Stimulated activated CD4-positive, alpha-beta T cell treated with anti-CD3 and anti-CD28 coated beads, Interleukin-15, amount 100 ng/mL, for 24 hours (primary cell): ENCODE measurements around the gene ASTN2.

Experiments
- DNase-seq: peaks from one replicate; pipeline ENCODE4 v3.0.0-alpha.2; 2020

Gene ASTN2

GRCh38 chr9:116423149-116423548 is 991.7 kb downstream of the ASTN2 start:
- no peak for DNase-seq

- DNase-seq: no peak
These were observed 992.5 kb downstream of the ASTN2 start for GRCh38 chr9:116422119-116422979.

GRCh38 chr9:116420993-116421538 is 993.8 kb downstream of the ASTN2 start:
- DNase-seq: no peak

- DNase-seq: no peak
These were observed 995.7 kb downstream of the ASTN2 start for GRCh38 chr9:116419181-116419580.

DNA sequence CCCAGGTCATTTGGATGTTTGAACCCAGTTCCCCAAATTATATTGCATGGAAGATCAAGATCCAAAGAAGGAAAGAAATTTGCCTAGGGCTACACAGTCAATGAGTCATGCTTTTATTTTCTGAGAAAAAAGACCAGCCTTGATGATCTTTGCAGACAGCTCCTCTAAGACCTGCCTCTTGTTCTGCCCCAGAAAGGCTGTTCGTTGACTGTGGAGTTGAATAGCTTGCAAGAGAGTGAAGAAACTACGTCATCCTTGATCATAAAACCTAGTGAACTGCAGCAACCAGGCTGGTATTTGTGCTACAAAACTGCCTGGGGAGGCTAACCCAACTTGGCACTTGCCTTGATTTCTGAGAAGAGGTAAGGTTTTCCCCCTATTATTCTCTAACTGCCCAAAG is 997.4 kb downstream of the ASTN2 start:
- no peak for DNase-seq

- no peak for DNase-seq
These were observed 998.4 kb downstream of the ASTN2 start for GRCh38 chr9:116416421-116416820.

DNA sequence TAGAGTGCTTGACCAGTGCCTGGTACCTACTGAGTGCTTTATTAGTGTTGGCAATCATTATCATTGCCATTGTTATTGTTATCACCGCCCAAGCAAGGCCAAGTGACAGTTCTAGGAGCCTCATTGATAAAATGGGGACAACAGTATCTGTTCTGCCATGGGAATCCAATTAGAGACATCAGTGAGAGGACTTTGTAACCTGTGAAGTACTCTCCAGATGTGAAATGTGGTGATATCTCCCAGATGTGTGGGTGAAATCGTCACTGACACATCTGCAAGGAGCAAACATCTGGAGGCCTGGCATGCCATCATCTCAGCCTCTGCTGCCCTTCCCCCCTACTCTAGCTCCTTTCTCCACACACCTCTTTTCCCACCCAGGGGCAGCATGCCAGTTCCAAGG is 1000.5 kb downstream of the ASTN2 start:
- no peak for DNase-seq

GRCh38 chr9:116411506-116411905 is 1003.4 kb downstream of the ASTN2 start:
- no peak for DNase-seq

- no peak for DNase-seq
These were observed 1005.2 kb downstream of the ASTN2 start for GRCh38 chr9:116409638-116410037.

GRCh38 chr9:116409129-116409528 is 1005.7 kb downstream of the ASTN2 start:
- no peak for DNase-seq

DNA sequence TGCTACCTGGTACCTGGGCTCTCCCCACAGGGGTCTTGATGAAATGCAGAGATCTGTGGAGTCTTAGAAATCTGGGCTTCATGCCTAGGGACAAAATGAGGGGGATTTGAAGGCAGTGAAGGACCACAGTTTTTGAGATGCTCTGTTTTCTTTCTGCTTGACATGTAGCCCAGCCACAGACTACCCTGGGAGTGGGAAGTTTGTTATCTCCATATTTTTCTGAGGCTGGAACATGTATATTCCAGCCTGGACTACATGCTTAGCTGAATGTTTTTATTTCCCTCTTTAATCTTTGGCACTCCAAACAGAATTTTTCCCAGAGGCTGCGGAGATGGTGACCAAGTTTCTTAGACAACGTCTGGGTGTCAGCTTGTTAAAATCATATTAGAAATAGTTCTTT is 1008.4 kb downstream of the ASTN2 start:
- DNase-seq: no peak

GRCh38 chr9:116405321-116405720 is 1009.5 kb downstream of the ASTN2 start:
- DNase-seq: no peak

GRCh38 chr9:116404228-116404627 is 1010.6 kb downstream of the ASTN2 start:
- no peak for DNase-seq

GRCh38 chr9:116403171-116403570 is 1011.7 kb downstream of the ASTN2 start:
- DNase-seq: no peak

- no peak for DNase-seq
These were observed 1019.2 kb downstream of the ASTN2 start for GRCh38 chr9:116395699-116396037.

- DNase-seq: no peak
These were observed 1019.8 kb downstream of the ASTN2 start for GRCh38 chr9:116394894-116395698.

- no peak for DNase-seq
These were observed 1020.8 kb downstream of the ASTN2 start for GRCh38 chr9:116394070-116394469.

- no peak for DNase-seq
These were observed 1021.7 kb downstream of the ASTN2 start for GRCh38 chr9:116393198-116393597.

GRCh38 chr9:116391306-116391900 is 1023.5 kb downstream of the ASTN2 start:
- no peak for DNase-seq

- DNase-seq: no peak
These were observed 1024.3 kb downstream of the ASTN2 start for GRCh38 chr9:116390303-116391228.

DNA sequence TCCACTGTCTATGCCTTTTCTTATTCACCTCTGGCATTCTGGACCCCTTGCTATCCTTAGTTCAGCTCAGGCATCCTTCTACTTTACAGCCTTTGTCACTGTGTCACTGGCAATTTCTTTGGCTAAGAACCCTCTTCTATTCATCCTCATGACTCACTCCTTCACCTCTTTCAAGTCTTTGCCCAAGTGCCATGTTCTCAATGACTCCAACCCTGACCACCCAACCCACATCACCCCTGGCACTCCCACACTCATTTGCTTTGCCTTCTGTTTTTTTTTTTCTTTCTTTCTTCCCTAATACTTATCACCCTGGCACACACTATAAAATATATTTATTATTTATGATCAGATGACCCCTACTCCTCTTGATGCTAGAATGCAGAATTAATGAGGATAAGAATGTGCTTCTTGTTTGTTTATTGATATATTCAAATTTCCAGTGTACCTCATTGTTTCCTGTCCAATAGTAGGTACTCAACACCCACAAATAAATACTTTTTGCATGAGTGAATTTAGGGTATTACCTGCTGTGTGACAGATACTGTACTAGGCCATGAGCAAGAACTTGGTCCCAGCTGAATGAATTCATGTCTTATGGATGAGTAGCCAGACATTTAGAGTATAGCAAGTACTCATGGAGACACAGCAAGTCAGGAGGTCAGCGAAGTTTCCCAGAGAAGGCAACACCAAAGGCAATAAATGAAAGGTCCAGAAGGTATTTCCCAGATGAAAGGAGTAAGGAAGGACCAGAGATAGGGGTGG is 1025.1 kb downstream of the ASTN2 start:
- DNase-seq: no peak
